Measurements from ENCODE around the gene B3GALT5.
"Not testable (repeated sequence)": the region's sequence is repeated elsewhere in the genome, so short reads cannot be mapped to it uniquely, and the experiment has no call there.

B3GALT5 gene

GRCh38 chr21:39612233-39613040 lies at the start of gene B3GALT5:
B3GALT5 (plus strand) TSS chr21:39612940; CDS start chr21:39660560, 47,620 bp downstream.
- no peak for DNase-seq

- peak; percentile 84 for DNase-seq
Observed at GRCh38 chr21:39564200-39564599, 48.5 kb upstream of the B3GALT5 start.

GRCh38 chr21:39567180-39567972 lies 45.4 kb upstream of the B3GALT5 start:
- DNase-seq = no peak

GRCh38 chr21:39568361-39568760 lies 44.4 kb upstream of the B3GALT5 start:
- no peak for DNase-seq

GRCh38 chr21:39575775-39576174 lies 37.0 kb upstream of the B3GALT5 start:
- DNase-seq = no peak

- no peak for DNase-seq
Observed at GRCh38 chr21:39576518-39577128, 36.1 kb upstream of the B3GALT5 start.

GRCh38 chr21:39579734-39580332 lies 32.9 kb upstream of the B3GALT5 start:
- DNase-seq = no peak

- DNase-seq = no peak
Observed at GRCh38 chr21:39580744-39581143, 32.0 kb upstream of the B3GALT5 start.

GRCh38 chr21:39581414-39581813 lies 31.3 kb upstream of the B3GALT5 start:
- no peak for DNase-seq

GRCh38 chr21:39582749-39583148 lies 30.0 kb upstream of the B3GALT5 start:
- DNase-seq = no peak

GRCh38 chr21:39583586-39583985 lies 29.2 kb upstream of the B3GALT5 start:
- not testable (repeated sequence) for DNase-seq

- DNase-seq = no peak
Observed at GRCh38 chr21:39587376-39587775, 25.4 kb upstream of the B3GALT5 start.

- no peak for DNase-seq
Observed at GRCh38 chr21:39588884-39589283, 23.9 kb upstream of the B3GALT5 start.

GRCh38 chr21:39593522-39593921 lies 19.2 kb upstream of the B3GALT5 start:
- no peak for DNase-seq

- DNase-seq = no peak
Observed at GRCh38 chr21:39595465-39595864, 17.3 kb upstream of the B3GALT5 start.

- DNase-seq = no peak
Observed at GRCh38 chr21:39597595-39597994, 15.1 kb upstream of the B3GALT5 start.

- no peak for DNase-seq
Observed at GRCh38 chr21:39599191-39599970, 13.4 kb upstream of the B3GALT5 start.

- no peak for DNase-seq
Observed at GRCh38 chr21:39601187-39601928, 11.4 kb upstream of the B3GALT5 start.

GRCh38 chr21:39602076-39602689 lies 10.6 kb upstream of the B3GALT5 start:
- DNase-seq = no peak

GRCh38 chr21:39602793-39603192 lies 9.9 kb upstream of the B3GALT5 start:
- DNase-seq = no peak

GRCh38 chr21:39604951-39605350 lies 7.8 kb upstream of the B3GALT5 start:
- no peak for DNase-seq
